Lower leg skin (tissue), 4 donors: ENCODE results near the gene ABCB1. TPM values are rescaled to one million over a fixed set of nuclear protein-coding genes. Genes with fewer than 3 reads are reported as not detected.
"Not testable (repeated sequence)": the region's sequence is repeated elsewhere in the genome, so short reads cannot be mapped to it uniquely, and the experiment has no call there.

Experiments
- DNase-seq, 2 donors: peaks; one replicate each; pipeline ENCODE4 v3.0.0-alpha.2; 2019; ENCODE audit warnings: low spot score in 2 of 2
- H3K4me3 ChIP-seq: fragments of 200-600 bp; sonication (generic); 2 replicates; pipeline ENCODE4 v1.5.1; 2017; ENCODE audit warnings: mild to moderate bottlenecking, low read depth; ENCODE audit not compliant: poor library complexity, severe bottlenecking
- CTCF ChIP-seq, 3 donors: fragments of 450-650 bp; IDR thresholded peaks; one replicate each; pipeline ENCODE4 v1.5.1; 2016; ENCODE audit warnings: antibody characterized with exemption in 3 of 3, mild to moderate bottlenecking in 3 of 3, moderate library complexity in 2 of 3
- POLR2A ChIP-seq, 2 donors: fragments of 450-650 bp; IDR thresholded peaks; one replicate each; pipeline ENCODE4 v1.6.1; 2016 to 2017; ENCODE audit warnings: antibody characterized with exemption in 2 of 2, mild to moderate bottlenecking in 1 of 2, moderate library complexity in 1 of 2
- WGBS, 2 donors: methylation state at CpG; one replicate each; pipeline ENCODE4 v1.1.5; 2018; 5-methylcytosine and 5-hydroxymethylcytosine counted together
- intact Hi-C: fragments of 100-400 bp; cut with DNase I; formaldehyde crosslinking; loops from one replicate; pipeline ENCODE4 v1.15.0; 2023; ENCODE audit warnings: low total_unique reads
- total RNA-seq, 4 donors: library from RNA; depleted of rRNA; stranded (reverse); fragments of >200 nt; gene quantifications; one replicate each; pipeline ENCODE4 v1.1.0, GENCODE V29; 2016

Gene ABCB1
- total RNA-seq, 4 donors from 2014 or later: 0.67 to 4.9 (median 2.5) TPM

- intact Hi-C loops: no loop called here
- 84 to 92% methylated on average over 2 of the region's 2 CpGs for WGBS, 2 donors
- DNase-seq: no peak
- TF ChIP-seq CTCF (IDR thresholded peaks at IDR 0.05): no peak
- no peak for TF ChIP-seq POLR2A (IDR thresholded peaks at IDR 0.05)
- no peak overlapping the region for H3K4me3 ChIP-seq
These were observed 136.7 kb downstream of the ABCB1 start for GRCh38 chr7:87463982-87464381.

GRCh38 chr7:87460444-87460843, 140.2 kb downstream of the ABCB1 start:
- 97 to 98% methylated on average over 3 of the region's 3 CpGs for WGBS, 2 donors
- H3K4me3 ChIP-seq, intact Hi-C loops, DNase-seq: not testable (repeated sequence)

- H3K4me3 ChIP-seq: no peak overlapping the region
- 84 to 85% methylated on average over 2 of the region's 2 CpGs for WGBS, 2 donors
- no peak for DNase-seq
- intact Hi-C loops: no loop called here
- TF ChIP-seq CTCF (IDR thresholded peaks at IDR 0.05): no peak
- no peak for TF ChIP-seq POLR2A (IDR thresholded peaks at IDR 0.05)
These were observed 140.7 kb downstream of the ABCB1 start for GRCh38 chr7:87459941-87460340.

- 71 to 84% methylated on average over 3 of the region's 3 CpGs for WGBS, 2 donors
- TF ChIP-seq CTCF (IDR thresholded peaks at IDR 0.05): no peak
- intact Hi-C loops: no loop called here
- no peak overlapping the region for H3K4me3 ChIP-seq
- DNase-seq: no peak
These were observed 142.5 kb downstream of the ABCB1 start for GRCh38 chr7:87458148-87458547.

GRCh38 chr7:87456247-87456646, 144.4 kb downstream of the ABCB1 start:
- 49 to 50% methylated on average over 2 of the region's 2 CpGs for WGBS, 2 donors
- H3K4me3 ChIP-seq: no peak overlapping the region
- DNase-seq: no peak
- intact Hi-C loops: no loop called here
- TF ChIP-seq POLR2A (IDR thresholded peaks at IDR 0.05) (no peak), CTCF (IDR thresholded peaks at IDR 0.05) (no peak)

Other genes with a start within 250 kb of the ABCB1 start
- gene ABCB4, start 125.2 kb downstream of the ABCB1 start, total RNA-seq: 1 to 10 TPM in 2 of 4 donors, under 1 TPM in 2; 0.08 to 2.1 (median 0.76) TPM
- gene RUNDC3B, start 27.5 kb upstream of the ABCB1 start, total RNA-seq: 1 to 10 TPM in 2 of 4 donors, under 1 TPM in 2; 0.46 to 5.2 (median 1.0) TPM